Fibroblast of gingiva (primary cell): ENCODE results near the gene ERN1.
"Not testable (repeated sequence)": the region's sequence is repeated elsewhere in the genome, so short reads cannot be mapped to it uniquely, and the experiment has no call there.

ENCODE experiments used
- DNase-seq: peaks from one replicate; pipeline ENCODE4 v3.0.0-alpha.2; 2011; ENCODE audit warnings: low read depth

The ERN1 gene

DNA sequence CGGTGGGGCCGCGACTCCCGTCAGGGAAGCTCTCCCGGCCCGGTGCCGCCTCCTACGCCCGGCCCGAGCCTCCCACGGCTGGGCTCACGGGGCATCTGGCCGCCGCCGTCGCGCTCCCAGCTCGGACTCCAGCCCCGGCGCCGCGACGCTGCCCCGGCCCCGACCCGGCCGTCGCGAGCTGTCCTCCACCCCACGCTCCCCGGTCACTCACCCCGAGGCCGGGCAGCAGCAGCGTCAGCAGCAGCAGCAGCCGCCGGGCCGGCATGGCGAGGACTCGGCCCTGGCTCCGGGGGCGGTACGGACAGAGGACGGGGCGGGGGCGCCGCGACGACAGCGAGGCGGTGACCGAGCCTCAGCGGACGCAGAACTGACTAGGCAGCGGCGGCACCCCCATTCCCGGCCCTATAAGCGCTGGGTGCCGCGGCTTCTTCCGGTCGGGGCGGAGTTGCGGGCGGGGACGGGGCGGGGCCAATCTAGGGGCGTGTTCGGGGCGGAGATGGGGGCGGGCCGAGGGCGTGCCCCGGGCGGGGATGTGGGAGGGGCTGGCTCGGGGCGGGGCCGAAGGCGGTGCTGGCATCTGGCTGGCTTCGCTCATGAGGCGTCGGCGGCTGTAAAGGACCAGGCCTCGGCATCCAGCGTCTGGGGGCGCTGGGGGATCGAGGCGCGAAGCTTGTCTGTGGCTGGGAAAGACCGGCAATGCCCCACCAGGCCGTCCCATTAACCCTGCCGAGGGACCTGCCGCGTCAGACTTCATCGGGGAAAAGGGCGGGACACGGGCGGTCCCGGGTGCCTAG, at the start of gene ERN1:
Gene ERN1, minus strand, starts transcription at position 380 of the 794 bp plus-strand sequence. Its CDS starts 115 bp downstream, at position 265.
- peak; percentile 96 for DNase-seq

DNA sequence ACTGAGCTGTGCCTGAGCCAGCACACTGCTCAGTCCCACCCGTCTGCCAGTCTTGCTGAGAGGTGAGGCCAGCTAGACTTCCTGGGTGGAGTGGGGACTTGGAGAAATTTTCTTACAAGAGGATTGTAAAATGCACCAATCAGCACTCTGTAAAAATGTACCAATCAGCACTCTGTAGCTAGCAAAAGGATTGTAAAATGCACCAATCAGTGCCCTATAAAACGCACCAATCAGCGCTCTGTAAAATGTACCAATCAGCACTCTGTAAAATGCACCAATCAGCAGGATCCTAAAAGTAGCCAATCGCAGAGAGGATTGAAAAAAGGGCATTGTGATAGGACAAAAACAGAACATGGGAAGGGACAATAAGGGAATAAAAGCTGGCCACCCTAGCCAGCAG, 49.1 kb upstream of the ERN1 start:
- DNase-seq = not testable (repeated sequence)

DNA sequence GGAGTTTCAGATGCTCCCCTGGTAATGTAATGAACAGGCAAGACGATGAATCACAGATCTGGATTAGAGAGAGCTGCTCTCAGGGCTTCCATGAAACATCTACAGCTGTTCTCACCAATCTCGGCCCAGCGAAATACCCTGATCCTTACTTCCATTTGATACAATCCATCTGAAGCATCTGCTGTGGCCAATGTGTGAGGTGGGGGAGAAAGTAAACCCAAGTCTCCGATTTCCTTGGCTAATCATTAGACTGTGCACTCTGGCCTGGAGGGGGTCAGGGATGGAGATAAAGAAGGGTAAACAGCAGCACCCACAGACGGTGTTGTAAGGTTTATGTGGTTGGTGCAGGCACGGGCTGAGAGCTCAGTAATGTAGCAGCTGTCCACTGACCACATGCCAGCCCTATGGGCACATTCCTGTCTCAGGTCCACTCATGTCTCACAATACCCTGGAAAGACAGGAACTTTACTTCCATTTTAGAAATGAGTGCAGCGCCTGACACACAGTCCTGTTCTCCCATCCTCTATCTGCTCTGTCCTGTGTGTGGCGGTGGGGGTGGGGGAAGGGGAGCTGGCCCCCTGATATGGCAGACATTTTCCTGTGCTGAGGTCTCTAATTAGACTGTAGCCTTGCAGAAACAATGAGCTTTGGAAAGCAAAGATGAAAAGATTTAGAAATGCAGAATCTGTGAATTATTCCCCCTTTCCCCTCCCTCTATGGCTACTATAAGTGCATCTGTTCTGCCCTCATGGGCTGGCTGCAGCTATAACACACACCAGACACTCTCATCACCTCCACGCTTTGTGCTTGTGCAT, 48.3 kb upstream of the ERN1 start:
- DNase-seq = no peak

GRCh38 chr17:64177311-64178010, 47.5 kb upstream of the ERN1 start:
- DNase-seq = no peak

GRCh38 chr17:64176556-64176955, 46.6 kb upstream of the ERN1 start:
- DNase-seq = peak; percentile 14

GRCh38 chr17:64174686-64175456, 44.9 kb upstream of the ERN1 start:
- DNase-seq = peak; percentile 61

- no peak for DNase-seq
Observed at GRCh38 chr17:64173646-64174045, 43.7 kb upstream of the ERN1 start.

GRCh38 chr17:64172510-64172909, 42.6 kb upstream of the ERN1 start:
- DNase-seq = no peak

DNA sequence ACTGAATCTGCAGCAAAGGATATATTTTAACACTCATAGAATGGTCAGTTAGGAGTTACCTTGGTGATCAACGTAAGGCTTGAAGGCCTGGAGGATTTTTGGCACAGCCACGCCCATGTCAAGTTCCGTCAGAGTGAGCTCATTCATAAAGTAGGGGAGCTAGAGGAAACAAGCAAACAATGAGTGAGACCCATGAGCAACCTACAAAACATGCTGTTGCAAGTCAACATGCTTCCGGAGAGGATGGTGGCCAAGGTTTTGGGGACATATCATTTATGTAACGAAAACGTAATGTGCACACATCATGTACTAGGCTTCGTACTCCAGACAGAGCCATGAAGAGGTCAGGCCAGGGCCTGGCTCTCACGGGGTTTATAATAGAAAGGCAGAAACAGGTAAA, 41.1 kb upstream of the ERN1 start:
- DNase-seq = no peak

DNA sequence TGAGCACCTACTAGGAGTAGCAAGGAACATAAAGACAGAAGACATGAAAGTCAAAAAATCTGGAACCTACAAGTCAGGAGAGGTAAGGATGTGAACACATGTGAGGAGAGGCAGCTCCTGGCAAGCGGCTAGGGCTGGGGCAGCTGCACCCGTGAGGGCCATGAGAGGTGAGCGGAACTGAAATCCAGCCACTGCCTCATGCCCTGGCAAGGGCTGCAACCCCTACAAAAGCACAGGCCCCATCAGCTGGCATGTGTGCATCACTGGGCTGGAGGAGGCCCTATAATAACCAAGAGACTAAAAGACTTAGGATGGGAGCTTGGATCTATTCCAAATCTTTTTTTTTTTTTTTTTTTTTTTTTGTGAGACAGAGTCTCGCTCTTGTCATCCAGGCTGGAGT, 40.3 kb upstream of the ERN1 start:
- DNase-seq = no peak

DNA sequence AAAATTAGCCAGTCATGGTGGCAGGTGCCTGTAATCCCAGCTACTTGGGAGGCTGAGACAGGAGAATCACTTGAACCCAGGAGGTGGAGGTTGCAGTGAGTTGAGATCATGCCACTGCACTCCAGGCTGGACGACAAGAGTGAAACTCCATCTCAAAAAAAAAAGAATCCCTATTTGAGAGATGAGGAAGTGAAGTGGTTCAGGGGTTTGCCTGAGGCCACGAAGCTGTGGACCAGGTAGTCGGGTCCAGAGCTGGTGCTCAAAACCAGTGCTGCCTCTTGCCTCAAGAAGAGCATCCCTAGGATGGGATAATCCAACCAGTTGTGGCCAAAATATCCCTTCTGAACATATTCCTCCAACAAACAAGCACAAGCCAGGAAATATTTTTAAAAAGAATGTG, 37.7 kb upstream of the ERN1 start:
- DNase-seq = not testable (repeated sequence)

DNA sequence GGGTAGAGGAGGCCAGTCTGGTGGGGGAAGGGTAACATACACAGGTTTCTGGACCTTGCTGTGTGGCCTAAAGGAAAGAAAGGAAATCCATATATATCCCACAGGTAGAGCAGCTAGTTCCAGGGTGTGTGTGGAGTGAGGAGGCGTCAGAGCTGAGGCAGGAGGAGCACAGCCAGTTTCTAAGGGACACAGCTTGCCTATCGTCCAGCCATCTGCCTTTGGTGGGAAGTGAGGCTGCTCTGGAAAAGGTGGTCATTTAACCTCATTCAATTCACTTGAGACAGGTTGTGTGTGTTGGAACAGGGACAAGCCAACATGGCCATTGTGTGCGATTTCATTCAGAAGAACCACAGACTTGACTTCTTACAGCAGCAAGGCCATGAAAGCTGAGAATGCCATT, 36.9 kb upstream of the ERN1 start:
- DNase-seq = no peak

GRCh38 chr17:64165347-64165746, 35.4 kb upstream of the ERN1 start:
- DNase-seq = no peak

- DNase-seq = no peak
Observed at GRCh38 chr17:64164596-64165285, 34.8 kb upstream of the ERN1 start.

DNA sequence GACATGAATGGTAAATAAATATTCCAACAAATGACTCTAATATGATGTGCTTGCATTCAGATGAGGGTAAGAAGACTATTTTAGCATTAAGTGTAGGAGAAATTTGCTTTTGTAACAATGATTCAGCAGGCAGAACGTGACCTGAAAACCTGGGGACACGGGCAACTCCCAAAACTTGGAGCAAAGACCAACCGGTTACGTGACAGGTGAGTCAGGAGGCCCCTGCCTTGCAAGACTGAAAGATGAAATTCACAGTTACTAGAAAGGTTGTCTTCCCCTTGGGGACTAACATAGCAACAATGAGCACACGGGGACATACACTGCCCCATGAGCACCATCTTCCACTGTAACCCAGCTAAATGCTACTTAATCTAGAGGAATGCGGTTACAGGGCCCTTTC, 33.5 kb upstream of the ERN1 start:
- DNase-seq = no peak

GRCh38 chr17:64162554-64162953, 32.6 kb upstream of the ERN1 start:
- DNase-seq = no peak

- no peak for DNase-seq
Observed at GRCh38 chr17:64161380-64162176, 31.6 kb upstream of the ERN1 start.

- peak; percentile 60 for DNase-seq
Observed at GRCh38 chr17:64160378-64160777, 30.4 kb upstream of the ERN1 start.

- DNase-seq = no peak
Observed at GRCh38 chr17:64158831-64159590, 29.1 kb upstream of the ERN1 start.

DNA sequence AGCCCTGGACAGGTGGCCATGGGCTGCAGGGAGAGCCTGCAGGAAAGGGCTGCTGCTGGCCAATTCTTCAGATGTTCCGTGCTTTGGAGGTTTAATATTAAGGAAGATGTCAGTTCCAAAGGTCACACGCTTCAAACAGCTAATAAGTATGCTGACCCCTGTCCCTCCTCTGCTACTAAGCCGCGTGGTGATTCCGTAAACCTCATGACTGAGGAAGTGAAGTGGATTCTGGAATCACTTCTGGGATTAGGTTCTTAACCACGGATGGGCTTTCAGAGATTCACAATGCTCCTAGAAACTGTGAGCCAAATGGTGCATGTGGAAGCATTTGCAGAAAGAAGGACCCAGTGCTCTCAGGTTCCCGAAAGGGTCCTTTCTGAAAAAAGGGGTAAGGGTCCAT, 28.5 kb upstream of the ERN1 start:
- DNase-seq = no peak
